HG03108 (cell line): ENCODE results near the gene SMTNL1.

Experiments used
- ATAC-seq: cut with Tn5 transposase; IDR thresholded peaks from one replicate; pipeline ENCODE4 v1.9.1; 2021; ENCODE audit warnings: moderate library complexity; ENCODE audit not compliant: unreplicated experiment

The SMTNL1 gene, protein sequence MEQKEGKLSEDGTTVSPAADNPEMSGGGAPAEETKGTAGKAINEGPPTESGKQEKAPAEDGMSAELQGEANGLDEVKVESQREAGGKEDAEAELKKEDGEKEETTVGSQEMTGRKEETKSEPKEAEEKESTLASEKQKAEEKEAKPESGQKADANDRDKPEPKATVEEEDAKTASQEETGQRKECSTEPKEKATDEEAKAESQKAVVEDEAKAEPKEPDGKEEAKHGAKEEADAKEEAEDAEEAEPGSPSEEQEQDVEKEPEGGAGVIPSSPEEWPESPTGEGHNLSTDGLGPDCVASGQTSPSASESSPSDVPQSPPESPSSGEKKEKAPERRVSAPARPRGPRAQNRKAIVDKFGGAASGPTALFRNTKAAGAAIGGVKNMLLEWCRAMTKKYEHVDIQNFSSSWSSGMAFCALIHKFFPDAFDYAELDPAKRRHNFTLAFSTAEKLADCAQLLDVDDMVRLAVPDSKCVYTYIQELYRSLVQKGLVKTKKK

DNA sequence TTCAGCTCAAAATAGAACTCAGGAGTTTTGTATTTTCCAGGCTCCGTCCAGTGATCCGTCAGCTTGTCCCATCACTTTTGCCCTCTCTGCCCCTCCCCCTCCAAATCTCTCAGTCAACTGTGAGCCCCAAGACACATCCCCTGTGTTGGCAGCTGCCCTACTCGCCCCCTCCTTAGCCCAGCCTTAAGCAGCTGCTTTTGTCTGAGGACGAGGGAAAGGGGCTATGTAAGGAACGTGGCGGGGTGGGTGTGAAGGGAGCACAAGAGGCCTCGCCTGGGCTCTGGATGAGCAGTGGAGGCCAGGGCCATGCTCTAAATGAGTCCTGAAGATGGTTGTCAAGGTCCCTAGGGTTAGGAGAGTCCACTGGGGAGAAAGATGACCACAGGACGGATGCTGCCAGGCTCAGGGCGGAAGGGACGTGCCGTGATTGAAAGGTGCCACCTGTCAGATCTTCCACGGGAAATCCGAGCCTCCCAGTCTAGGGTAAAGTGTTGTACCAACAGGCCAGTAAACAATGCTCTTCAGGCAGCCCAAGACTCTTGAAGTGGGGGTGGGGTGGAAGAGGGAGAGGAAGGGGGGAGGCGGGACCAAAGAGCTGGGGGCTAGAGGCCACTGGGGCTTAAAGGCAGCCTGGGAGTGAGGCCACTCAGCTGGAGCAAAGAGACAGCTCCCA is at the start of gene SMTNL1:
Gene SMTNL1, plus strand, starts transcription at position 649 of the 673 bp plus-strand sequence. CDS start 5,048 bp downstream, outside the sequence.
- no peak for ATAC-seq

DNA sequence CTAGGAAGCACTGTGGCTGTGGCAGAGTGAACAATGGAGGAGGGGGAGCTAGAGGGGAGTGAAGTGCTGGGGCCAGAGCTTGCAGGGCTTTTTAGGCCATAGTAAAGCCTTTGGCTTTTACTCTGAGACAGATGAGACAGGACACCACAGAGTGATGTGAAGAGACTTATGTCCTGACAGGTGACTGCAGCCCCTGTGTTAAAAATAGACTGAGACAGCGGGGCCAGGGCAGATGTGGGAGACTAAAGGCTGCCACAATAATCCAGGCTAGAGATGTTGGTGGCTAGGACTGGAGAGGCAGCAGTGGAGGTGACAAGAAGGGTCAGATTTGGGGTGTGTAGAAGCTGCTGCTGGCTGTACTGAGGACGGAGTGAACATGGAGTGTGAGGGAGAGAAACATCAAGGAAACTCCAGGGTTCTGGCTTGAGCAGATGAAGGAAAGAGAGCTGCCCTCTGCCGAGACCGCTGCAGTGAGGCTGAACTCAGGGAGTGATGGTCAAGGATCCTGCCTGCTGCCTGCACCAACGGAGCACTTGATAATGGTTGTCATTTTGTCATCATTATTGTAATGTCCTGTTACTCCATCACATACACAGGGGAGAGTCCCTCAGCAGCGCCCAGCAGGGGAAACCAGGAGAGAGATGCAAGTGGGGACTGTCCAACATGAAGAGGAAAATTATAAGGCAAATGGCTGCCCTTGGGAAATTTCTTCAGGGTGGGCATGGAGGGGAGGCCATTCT is 49.3 kb upstream of the SMTNL1 start:
- ATAC-seq = no peak

DNA sequence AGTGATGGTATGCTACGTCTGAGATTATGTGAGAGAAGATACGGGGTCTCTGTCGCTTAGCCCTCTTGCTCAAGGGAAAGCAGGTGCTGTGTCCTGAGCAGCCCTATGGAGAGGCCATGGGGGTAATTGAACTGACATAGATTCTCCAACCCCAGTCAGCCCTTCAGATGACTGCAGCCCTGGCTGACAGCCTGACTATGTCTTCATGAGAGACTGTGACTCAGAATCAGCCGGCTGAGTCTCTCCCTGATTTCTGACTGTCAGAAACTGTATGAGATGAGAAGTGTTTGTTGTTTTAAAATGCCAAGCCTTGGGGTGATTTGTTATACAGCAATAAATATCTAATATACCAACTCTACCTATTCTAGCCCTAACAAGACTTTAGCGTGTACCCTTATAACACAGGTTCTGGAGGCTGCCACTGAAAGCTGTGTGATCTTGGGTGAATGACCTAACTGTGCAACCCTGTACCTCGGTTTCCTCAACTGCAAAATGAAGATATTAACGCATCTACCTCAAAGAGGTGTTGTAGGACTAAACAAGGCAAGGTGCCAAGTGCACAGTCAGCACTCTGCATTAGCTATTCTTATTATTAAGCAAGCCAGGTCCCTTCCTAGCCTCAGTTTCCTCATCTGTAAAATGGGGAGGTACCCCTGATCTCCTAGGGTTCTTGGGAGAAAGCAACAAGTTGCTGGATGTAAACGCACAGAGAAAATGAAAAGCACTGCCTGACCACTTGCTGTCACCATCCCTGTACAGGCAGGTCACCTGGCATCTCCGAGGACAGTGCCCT is 46.7 kb upstream of the SMTNL1 start:
- no peak for ATAC-seq

DNA sequence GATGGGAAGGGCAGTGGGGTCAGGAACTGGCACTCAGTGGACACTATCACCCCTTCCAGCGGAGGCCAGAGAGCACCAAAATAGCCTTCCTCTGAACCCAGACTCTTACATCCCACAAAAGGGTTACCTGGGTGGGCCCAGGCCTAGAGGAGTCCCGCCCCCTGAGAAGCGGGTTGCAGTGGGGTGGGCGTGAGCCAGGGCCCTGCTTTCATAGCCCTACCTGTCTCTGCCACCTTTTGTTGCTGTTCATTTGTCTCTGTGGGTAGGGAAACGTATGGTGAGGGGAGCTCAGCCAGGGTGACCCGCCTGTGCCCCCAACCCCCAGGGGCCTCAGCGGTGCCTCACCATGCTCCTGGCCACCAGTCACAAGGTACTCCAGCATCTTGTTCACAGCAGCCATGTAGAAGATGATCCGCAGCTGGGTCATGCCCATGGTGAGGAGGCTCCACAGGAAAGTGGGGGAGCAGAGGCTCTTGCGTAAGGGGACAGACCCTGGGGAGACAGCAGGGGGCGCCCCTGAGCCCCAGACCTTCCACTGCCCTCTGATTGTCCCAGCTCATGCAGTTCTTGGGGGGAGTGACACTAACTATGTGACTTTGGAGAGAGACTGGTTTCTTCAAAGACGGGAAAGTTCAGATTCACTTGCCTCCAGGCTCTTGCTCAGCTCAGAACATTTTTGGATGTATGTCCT is 45.9 kb upstream of the SMTNL1 start:
- ATAC-seq = no peak

DNA sequence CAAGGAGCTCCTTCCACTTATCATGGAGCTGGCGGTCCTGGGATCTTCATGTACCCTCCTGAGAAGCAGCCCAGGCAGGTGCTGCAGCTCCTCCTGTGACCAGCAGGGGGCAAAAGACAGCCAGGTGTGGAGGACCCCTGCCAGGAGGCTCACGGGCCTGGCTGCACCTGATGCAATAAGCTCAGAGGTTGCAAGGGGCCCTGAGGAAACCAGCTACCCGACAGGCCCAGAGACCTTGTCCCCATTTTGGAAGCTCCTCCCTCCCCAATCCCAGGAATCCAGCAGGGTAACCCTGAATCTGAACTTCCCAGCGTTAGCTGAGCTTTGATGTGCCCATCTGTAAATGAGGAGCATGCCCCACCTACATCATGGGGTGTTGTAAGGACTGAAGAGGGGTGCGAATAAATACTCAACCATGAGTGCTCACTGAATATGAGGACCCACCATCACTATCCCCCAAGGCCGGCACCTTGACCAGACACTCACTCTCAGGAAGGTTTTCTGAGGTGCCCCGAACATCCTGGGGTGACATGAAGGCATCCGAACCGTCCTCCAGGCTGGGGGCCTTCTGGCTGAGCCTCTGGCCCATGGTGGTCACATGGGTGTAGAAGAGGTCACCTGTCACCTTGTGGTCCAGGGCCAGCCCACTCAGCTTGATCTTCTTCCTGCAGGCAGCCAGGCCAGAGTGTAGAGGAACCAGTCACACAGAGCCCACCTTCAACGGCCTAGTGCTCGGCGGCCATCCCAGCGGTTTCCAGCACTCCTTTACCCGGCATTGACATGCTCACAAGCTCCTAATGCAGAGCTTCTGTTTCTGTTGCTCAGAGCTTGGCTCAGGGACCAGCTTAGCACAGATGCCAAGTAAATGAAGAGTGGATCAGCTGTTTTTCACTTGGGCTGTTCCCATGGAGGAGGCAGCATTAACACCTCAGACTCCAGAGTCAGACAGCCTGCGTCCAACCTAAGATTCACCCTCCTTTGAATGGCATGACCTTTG is 43.6 kb upstream of the SMTNL1 start:
- no peak for ATAC-seq

DNA sequence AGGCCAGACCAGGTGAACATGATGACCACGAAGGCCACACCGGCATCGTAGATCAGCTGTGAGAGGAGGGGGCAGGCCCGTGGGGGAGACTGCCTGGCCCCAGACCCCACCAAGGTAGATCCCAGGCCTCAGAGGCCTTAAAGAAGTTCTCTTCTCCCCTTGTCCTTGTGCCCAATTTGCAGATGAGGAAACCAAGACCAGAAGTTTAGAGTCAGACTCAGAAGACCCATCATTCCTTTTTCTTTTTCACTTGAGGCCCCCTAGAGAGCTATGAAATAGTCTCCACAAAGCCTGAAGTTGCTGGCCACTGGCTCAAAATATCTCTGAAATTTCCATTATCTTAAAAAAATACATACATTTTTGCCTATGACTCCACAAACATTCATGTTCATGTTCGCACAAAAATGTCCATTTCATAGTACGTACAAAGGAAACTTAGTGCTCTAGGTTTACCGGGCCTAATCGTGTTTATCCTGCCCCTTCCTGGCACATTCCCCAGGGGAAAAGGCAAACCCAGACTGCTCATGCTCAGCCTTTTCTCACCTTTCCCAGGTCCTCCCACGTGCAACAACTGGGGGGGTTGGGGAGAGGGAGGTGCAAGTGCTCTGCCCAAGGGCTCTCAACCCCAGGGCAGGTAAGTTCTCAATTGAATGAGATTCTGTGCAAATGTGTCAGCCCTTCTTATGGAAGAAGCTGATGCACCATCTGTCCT is 41.1 kb upstream of the SMTNL1 start:
- no peak for ATAC-seq

DNA sequence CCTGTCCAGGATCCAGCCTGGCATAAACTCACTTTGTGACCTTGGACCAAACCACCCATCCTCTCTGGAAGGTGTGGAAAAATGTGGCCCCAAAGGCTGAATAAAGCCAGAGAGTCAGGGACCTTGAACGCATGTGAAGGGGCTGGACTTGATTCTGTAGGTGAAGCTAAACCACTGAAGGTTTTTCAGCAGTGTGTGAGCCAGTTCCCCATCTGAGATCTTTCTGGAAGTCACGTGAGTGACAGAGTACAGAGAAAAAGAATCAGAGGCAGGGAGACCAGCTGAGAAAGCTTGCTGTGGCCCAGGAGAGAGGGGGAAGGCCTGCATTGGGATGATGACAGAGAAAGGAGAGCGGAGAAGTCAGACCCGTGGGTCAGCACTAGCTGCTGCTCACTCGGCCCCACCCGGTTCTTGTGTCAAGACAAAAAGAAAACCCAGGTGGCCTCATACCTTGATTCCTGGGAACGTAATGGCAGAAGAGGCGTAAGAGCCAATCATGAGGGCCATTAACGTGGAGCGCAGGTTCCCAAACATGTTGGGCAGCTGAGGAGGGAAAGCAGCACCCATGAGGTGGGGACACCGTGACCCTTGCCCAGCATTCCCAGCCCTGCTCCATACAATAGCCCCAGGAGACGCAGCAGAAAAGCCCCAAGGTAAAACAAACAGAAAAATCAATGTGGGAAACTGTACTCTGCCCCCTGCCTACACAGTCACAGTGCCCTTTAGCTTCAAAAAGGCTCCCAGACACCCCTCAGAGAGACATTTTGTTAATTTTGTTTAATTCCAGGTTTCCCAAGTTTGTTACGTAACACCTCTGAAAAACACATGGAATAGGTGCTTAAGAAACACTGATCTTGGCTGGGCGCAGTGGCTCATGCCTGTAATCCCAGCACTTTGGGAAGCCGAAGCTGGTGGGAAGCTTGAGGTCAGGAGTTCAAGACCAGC is 39.8 kb upstream of the SMTNL1 start:
- ATAC-seq = no peak

DNA sequence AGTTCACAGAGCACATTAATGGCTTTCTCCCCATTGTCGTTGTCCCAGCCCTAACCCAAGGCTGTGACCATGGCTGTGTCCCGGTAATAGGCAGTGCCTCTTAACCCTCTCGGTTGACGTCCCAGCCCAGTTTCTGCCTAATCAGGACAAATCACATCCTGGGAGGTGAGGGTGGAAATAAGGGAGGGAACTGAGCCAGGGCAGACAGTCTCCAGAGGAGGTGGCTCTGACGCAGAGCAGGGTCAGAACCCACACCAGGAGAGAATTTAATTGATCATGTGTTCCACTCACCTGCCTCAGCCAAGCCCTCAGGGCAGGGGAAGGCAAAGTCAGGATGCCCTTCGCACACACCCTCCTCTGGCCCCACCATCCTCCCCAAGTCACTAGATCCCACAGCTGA is 38.9 kb upstream of the SMTNL1 start:
- ATAC-seq = no peak

DNA sequence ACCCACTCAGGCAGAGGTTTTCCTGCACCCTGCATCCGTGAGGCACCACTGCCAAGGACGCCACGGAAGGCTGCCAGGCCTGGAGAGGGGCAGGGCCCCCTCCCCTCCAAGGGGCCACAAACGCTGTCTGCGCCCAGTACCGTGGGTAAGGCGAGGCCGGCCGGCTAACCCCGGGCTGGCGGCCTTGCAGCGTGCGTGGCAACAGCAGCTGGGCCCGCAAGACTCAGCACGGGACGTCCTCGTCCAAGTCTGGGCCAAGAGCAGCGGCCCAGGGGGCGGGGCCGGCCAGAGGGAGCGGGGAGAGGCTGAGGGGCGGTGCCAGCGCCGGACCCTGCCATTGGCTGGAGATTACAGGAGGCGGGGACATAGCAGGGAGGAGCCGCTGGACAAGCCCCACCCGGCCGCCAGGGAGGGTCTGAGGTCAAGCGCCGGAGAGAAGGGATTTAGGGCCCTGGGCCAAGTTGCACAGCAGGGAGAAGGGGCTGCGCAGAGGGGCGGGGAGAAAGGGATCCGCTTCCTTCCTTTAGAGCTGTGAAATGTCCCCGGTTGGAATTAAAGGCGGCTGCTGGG is 37.9 kb upstream of the SMTNL1 start:
- peak; percentile 97 for ATAC-seq

DNA sequence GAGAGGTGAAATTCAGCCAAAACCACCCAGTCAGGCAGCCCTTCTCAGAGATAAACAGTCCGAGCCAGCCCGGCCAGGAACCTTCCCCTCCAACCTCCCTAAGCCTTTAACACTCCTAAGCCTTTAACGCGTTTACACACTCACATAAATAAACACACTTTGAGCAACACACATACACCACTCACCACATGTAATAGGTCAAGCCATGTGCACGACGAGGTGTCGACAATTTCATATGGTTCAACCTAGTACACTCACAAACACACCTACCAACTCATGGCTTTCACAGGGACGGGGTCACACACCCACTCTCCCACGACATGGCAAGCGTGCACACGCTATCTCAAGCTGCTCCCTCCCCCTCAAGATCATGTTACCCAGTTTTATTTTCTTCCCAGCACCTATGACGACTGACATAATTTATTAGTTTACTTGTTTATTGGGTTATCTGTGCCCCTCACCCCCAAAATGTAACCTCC is 37.4 kb upstream of the SMTNL1 start:
- no peak for ATAC-seq

DNA sequence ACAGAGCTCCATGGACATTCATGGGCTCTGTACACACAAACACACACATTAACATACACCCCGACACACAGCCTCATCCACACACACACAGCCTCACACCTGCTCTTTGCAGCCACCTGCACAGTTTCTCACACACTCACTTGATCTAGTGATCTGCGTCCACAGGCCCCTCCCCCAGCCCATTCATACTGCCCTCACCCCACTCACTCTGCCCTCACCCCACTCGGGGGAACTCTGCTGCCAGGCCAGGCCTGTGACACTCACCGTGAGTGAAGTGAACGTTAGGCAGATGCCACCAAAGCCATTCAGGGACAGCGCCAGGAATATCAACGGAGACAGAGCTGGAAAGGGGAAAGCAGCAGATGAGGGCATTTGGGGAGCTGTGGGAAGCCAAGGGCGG is 36.9 kb upstream of the SMTNL1 start:
- ATAC-seq = no peak

DNA sequence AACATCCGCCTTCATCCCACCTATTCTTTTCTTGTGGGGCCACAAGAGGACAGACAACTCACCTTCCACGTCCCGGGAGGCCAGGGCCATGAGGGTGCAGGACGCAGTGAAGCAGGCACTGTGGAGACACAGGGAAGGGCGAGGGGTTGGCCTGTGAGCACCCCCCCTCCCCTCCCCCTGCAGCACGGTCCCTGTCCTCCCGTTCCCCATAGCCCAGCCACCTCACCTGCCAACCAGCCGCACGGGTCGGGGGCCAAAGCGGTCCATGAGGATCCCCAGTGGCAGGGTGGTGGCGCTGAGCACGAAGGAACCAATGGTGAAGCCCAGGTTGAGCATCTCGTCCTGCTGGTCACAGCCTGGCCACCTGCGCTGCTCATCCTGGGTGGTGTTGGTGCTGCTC is 36.5 kb upstream of the SMTNL1 start:
- ATAC-seq = no peak

DNA sequence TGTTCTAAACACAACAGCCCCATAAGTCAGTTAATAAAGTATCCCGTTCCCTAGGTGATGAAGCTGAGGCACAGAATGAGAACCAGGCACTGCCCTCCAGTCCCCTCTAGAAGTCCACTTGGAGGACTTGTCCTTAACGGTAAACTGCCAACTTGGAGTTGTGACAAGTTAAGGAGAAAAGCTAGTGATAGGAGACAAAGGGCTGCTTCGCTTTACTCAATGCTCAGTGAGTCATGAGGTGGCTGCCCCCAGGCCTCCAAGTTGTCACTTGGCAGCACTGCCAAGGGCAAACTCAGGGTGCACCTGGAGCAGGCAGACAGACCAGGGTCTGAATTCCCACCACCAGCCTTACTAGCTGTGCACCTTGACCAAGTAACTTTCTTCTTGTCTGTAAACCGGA is 35.4 kb upstream of the SMTNL1 start:
- ATAC-seq = no peak

DNA sequence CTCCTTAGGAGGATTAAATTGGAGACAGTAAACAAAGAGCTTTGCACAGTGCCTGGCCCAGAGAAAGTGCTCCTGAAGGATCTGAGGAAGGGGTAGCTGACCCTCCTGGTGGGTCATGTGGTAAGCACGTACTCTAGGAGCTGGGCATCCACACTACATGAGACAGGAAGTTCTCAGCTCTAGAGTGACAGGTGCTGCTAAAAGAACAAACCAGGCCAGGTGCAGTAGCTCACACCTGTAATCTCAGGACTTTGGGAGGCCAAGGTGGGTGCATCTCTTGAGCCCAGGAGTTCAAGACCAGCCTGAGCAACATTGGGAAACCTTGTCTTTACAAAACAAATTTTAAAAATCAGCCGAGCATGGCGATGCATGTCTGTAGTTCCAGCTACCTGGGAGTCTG is 35.0 kb upstream of the SMTNL1 start:
- no peak for ATAC-seq

DNA sequence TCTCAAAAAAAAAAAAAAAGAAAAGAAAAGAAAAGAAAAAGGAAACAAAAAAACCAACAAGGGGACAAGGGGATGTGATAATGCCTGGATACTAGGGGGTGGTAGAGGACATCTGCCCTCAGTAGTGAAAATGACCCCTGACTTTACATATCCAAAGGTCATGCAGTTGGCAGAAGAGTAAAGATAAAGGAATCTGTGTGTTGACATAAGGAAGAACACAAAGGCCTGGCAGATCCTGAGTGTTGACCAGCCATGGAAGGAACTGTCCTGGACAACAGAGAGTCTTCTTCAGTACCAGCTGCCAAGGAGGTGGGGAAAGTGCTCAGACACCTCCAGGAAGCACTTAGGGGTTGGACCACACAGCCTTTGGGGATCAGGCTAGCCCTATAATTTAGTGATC is 34.5 kb upstream of the SMTNL1 start:
- no peak for ATAC-seq

DNA sequence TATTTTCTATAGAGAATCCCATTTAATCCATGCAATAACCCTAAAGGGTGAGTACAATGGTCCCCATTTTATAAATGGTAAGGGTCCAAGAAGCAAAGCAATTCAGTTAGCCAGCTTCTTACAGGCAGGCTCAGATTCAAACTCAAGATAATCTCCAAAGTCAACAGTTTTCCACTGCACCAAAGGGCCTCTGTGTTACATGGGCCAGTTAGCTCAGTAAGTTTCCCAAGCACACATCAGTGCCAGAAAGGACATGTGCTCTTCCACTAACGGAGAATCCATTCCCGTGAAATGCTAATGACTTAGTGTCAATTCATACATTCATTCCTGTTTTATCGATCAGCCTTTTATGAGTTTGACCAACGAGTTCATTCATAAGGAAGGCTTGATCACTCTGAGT is 32.9 kb upstream of the SMTNL1 start:
- no peak for ATAC-seq

DNA sequence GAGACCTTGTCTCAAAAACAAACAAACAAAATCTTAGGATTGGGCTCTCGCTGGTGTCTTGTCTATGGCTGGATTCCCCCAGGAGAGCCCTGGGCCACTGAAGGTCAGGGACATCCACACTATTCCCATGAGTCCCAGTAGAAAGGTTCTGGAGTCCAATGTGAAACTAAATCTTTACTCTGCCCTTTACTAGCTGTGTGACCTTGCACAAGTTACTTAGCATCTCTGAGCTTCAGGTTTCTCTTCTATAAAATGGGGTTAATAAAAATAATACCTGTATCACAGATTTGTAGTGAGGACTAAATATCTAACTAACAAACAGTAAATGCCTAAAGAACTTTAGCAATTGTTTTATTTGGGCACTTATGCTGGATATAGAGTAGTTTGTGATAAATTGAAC is 30.9 kb upstream of the SMTNL1 start:
- no peak for ATAC-seq
